ENCODE data around the gene CD151. TPM values are rescaled to one million over a fixed set of nuclear protein-coding genes. Genes with fewer than 3 reads are reported as not detected.

CD151 gene
- polyA plus RNA-seq, 1 of the 3 experiments (the other 2 are of a cell fraction) = 922 TPM

DNA sequence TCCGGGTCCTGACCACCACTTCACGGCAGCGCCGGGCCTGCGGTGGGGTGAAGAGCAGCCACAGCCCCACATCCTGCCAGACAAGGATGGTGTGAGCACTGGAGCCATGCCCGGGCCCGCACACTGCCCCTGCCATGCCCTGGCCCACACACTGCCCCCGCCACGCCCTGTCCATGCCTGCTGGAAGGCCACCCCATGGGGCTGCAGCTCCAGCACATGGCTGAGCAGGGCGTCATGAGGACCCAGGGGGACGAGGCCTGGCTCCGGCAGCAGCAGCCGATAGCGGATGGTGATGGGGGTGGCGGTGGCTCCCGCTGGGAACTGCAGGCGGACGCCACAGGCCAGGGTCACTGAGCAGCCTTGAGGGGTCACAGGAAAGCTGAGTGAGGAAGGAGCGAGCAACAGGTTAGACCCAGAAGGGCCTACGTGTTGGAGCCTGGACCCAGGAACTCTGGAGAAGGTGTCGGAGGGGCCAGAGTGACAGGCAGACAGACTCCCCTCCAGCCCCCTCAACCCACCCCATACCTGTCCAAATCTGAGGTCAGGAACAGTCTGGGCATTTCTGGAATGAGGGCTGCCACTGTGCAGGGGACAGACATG is 30.6 kb upstream of the CD151 start:
- H3K4me2 ChIP-seq = no peak overlapping the region
- H2AFZ ChIP-seq (ENCODE audit: low read depth) = no peak overlapping the region
- CTCF ChIA-PET = interaction anchor here (2.9 kb wide), 1 partner anchor 19 kb away, joined by 13 read pairs; no protein-coding TSS in a partner anchor
- peaks cover 14% of the 10 kb centered on the region for H3F3A ChIP-seq (replicated peaks; ENCODE audit: insufficient read depth)
- TF ChIP-seq SMC3 (IDR thresholded peaks at IDR 0.05; ENCODE audit: low read depth, low read length) (no peak), TCF12 (IDR thresholded peaks at IDR 0.05) (no peak), MEF2A (IDR thresholded peaks at IDR 0.05; ENCODE audit: borderline replicate concordance, low read depth) (no peak), EP300 (IDR thresholded peaks at IDR 0.05; ENCODE audit: borderline replicate concordance in 1 of 2, low read depth in 1 of 2, low read length in 1 of 2) (no peak), GATA2 (CRISPR knock-in tag; IDR thresholded peaks at IDR 0.05) (no peak), NRF1 (IDR thresholded peaks at IDR 0.05; ENCODE audit: low read depth, low read length) (no peak), POLR2AphosphoS5 (IDR thresholded peaks at IDR 0.05; ENCODE audit: low read depth, low read length) (no peak), CHD2 (IDR thresholded peaks at IDR 0.05; ENCODE audit: low read length, partially characterized antibody) (no peak)
- TF ChIP-seq, protein P1, sequence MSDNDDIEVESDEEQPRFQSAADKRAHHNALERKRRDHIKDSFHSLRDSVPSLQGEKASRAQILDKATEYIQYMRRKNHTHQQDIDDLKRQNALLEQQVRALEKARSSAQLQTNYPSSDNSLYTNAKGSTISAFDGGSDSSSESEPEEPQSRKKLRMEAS (IDR thresholded peaks at IDR 0.05; ENCODE audit: low read depth) = no peak
- no peak overlapping the region for H3K27ac ChIP-seq (ENCODE audit: low read depth in 2 of 2, low read length in 1 of 2)
- peaks cover 32% of the 10 kb centered on the region; the same call in 1 of the 2 replicates for H3K79me2 ChIP-seq (ENCODE audit: insufficient read depth)
- peaks cover 6 to 18% of the 10 kb centered on the region in 2 experiments; a peak in 2 of 4 replicates for H3K4me1 ChIP-seq (ENCODE audit: control insufficient read depth in 1 of 2, insufficient read depth in 2 of 2, low read depth in 1 of 2, low read length in 1 of 2)
- H3K27me3 ChIP-seq (ENCODE audit: insufficient read depth) = no peaks in the 10 kb centered on the region
- WGBS (ENCODE audit: low lambda C conversion rate) = 97% methylated on average over 12 of the region's 21 CpGs
- H3K36me3 ChIP-seq (replicated peaks in 1 of 2; ENCODE audit: control insufficient read depth in 1 of 2, insufficient read depth in 2 of 2, low read length in 1 of 2) = peaks cover 0 to 38% of the 10 kb centered on the region in 2 experiments
- no peak for DNase-seq
- H3K4me3 ChIP-seq (ENCODE audit: low read depth in 2 of 2, low read length in 1 of 2) = no peak overlapping the region
- H3K9me3 ChIP-seq = no peaks in the 10 kb centered on the region
- POLR2A ChIA-PET = no interaction called here
- no peaks in the 10 kb centered on the region for H3K9me2 ChIP-seq
- no peaks in the 10 kb centered on the region for H4K20me1 ChIP-seq (ENCODE audit: insufficient read depth)
- no peak overlapping the region for H3K9ac ChIP-seq

DNA sequence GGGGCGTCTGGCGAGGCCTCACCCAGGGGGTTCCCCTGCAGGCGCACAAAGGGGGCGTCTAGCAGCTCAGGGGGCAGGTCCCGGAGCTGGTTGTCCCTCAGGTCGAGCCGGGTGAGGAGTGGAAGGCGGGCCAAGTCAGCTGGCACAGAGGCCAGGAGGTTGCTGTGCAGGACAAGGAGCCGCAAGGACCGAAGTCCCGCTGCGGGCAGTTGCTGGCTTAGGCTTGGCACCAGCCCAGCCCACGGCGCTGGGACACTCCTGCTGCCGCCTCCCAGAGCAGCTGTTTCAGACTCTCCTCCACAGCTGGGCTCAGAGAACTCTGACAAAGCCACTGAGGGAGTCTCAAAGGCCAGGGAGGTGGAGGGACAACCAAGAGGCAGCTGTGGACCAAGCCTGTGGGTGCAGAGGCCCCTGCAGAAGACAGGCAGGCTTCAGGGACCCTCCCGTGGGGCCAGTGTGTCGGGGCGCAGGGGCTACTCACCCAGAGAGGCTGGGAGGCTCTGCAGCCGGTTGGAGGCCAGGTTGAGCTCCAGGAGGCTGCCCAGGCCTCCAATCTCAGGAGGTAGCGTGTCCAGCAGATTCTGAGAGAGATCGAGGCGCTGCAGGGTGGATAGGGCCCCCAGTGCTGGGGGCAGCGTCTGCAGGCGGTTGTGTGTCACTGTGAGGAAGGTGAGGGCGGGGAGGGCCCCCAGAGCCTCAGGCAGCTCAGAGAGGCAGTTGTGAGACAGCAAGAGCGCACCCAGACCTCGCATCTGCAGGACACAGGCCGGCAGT is 29.9 kb upstream of the CD151 start:
- 94% methylated on average over 8 of the region's 28 CpGs for WGBS (ENCODE audit: low lambda C conversion rate)
- ChIA-PET CTCF (interaction anchor here (0.8 to 2.9 kb wide), 2 partner anchors 16 to 20 kb away, joined by 4 to 13 read pairs; partner anchors contain the start of gene PNPLA2), POLR2A (interaction anchor here (2.0 kb wide), 1 partner anchor 8 kb away, joined by 8 read pairs; no protein-coding TSS in a partner anchor)
- no peaks in the 10 kb centered on the region for H3K27me3 ChIP-seq (ENCODE audit: insufficient read depth)
- H3K9me3 ChIP-seq = no peaks in the 10 kb centered on the region
- no peak for TF ChIP-seq POLR2AphosphoS5 (IDR thresholded peaks at IDR 0.05; ENCODE audit: low read depth, low read length)
- no peak for DNase-seq
- no peaks in the 10 kb centered on the region for H3K9me2 ChIP-seq
- no peak overlapping the region for H3K4me3 ChIP-seq (ENCODE audit: low read depth in 2 of 2, low read length in 1 of 2)
- H3K4me2 ChIP-seq = peak overlapping the region; percentile 94; the same call in 1 of the 2 replicates
- H3K9ac ChIP-seq = no peak overlapping the region
- H3F3A ChIP-seq (replicated peaks; ENCODE audit: insufficient read depth) = peaks cover 9% of the 10 kb centered on the region
- H4K20me1 ChIP-seq (ENCODE audit: insufficient read depth) = no peaks in the 10 kb centered on the region
- peaks cover 0 to 38% of the 10 kb centered on the region in 2 experiments for H3K36me3 ChIP-seq (replicated peaks in 1 of 2; ENCODE audit: control insufficient read depth in 1 of 2, insufficient read depth in 2 of 2, low read length in 1 of 2)
- no peak overlapping the region for H2AFZ ChIP-seq (ENCODE audit: low read depth)
- no peak overlapping the region for H3K27ac ChIP-seq (ENCODE audit: low read depth in 2 of 2, low read length in 1 of 2)
- peaks cover 40% of the 10 kb centered on the region for H3K79me2 ChIP-seq (ENCODE audit: insufficient read depth)
- peaks cover 6 to 18% of the 10 kb centered on the region in 2 experiments; a peak in 2 of 4 replicates for H3K4me1 ChIP-seq (ENCODE audit: control insufficient read depth in 1 of 2, insufficient read depth in 2 of 2, low read depth in 1 of 2, low read length in 1 of 2)

DNA sequence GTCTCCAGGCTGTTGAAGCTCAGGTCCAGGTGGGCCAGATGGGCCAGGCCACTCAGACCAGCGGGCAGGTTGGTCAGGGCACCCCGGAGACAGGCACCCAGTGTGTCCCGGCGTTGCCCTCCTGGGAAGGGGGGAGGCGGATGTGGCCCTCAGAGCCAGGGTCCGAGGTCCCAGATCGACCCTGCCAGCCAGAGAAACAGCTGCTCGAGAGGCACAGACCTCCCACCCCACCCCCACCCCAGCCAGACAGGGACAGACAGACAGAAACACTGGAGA is 29.3 kb upstream of the CD151 start:
- peaks cover 45% of the 10 kb centered on the region for H3K79me2 ChIP-seq (ENCODE audit: insufficient read depth)
- H4K20me1 ChIP-seq (ENCODE audit: insufficient read depth) = no peaks in the 10 kb centered on the region
- DNase-seq = no peak
- ChIA-PET CTCF (interaction anchor here (0.8 to 2.9 kb wide), 2 partner anchors 16 to 20 kb away, joined by 4 to 13 read pairs; partner anchors contain the start of gene PNPLA2), POLR2A (interaction anchor here (1.6 to 2.0 kb wide), 2 partner anchors 9 to 15 kb away, joined by 7 to 8 read pairs; partner anchors contain the start of gene PNPLA2)
- H3K9me3 ChIP-seq = no peaks in the 10 kb centered on the region
- peaks cover 12 to 16% of the 10 kb centered on the region in 2 experiments; a peak in 2 of 4 replicates for H3K4me1 ChIP-seq (ENCODE audit: control insufficient read depth in 1 of 2, insufficient read depth in 2 of 2, low read depth in 1 of 2, low read length in 1 of 2)
- H3F3A ChIP-seq (replicated peaks; ENCODE audit: insufficient read depth) = peaks cover 12% of the 10 kb centered on the region
- no peaks in the 10 kb centered on the region for H3K9me2 ChIP-seq
- H3K9ac ChIP-seq = no peak overlapping the region
- WGBS (ENCODE audit: low lambda C conversion rate) = no CpG with 5 or more reads among the region's 8 CpGs
- H3K4me3 ChIP-seq (ENCODE audit: low read depth in 2 of 2, low read length in 1 of 2) = peak overlapping the region in 1 of 2 experiments; percentile 62; a peak in 2 of 4 replicates
- no peaks in the 10 kb centered on the region for H3K27me3 ChIP-seq (ENCODE audit: insufficient read depth)
- peak overlapping the region; percentile 94 for H3K4me2 ChIP-seq
- H2AFZ ChIP-seq (ENCODE audit: low read depth) = no peak overlapping the region
- H3K36me3 ChIP-seq (replicated peaks in 1 of 2; ENCODE audit: control insufficient read depth in 1 of 2, insufficient read depth in 2 of 2, low read length in 1 of 2) = peaks cover 0 to 38% of the 10 kb centered on the region in 2 experiments
- no peak overlapping the region for H3K27ac ChIP-seq (ENCODE audit: low read depth in 2 of 2, low read length in 1 of 2)
- TF ChIP-seq YY1 (IDR thresholded peaks at IDR 0.05; ENCODE audit: low read depth) (no peak), FOSL2 (IDR thresholded peaks at IDR 0.05; ENCODE audit: borderline replicate concordance, low read depth) (no peak), GATA2 (CRISPR knock-in tag; IDR thresholded peaks at IDR 0.05) (no peak), RAD21 (IDR thresholded peaks at IDR 0.05; ENCODE audit: low read length) (no peak), SMC3 (IDR thresholded peaks at IDR 0.05; ENCODE audit: low read depth, low read length) (no peak), ELF1 (IDR thresholded peaks at IDR 0.05) (no peak), MXI1 (IDR thresholded peaks at IDR 0.05; ENCODE audit: low read depth, low read length) (no peak), NRF1 (IDR thresholded peaks at IDR 0.05; ENCODE audit: low read depth, low read length) (no peak), SIN3A (IDR thresholded peaks at IDR 0.05; ENCODE audit: borderline replicate concordance, low read depth, low read length) (no peak), RCOR1 (IDR thresholded peaks at IDR 0.05; ENCODE audit: low read length) (no peak)
- TF ChIP-seq, protein P2, sequence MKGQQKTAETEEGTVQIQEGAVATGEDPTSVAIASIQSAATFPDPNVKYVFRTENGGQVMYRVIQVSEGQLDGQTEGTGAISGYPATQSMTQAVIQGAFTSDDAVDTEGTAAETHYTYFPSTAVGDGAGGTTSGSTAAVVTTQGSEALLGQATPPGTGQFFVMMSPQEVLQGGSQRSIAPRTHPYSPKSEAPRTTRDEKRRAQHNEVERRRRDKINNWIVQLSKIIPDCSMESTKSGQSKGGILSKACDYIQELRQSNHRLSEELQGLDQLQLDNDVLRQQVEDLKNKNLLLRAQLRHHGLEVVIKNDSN (IDR thresholded peaks at IDR 0.05; ENCODE audit: borderline replicate concordance, low read depth) = no peak
- TF ChIP-seq, protein P3, sequence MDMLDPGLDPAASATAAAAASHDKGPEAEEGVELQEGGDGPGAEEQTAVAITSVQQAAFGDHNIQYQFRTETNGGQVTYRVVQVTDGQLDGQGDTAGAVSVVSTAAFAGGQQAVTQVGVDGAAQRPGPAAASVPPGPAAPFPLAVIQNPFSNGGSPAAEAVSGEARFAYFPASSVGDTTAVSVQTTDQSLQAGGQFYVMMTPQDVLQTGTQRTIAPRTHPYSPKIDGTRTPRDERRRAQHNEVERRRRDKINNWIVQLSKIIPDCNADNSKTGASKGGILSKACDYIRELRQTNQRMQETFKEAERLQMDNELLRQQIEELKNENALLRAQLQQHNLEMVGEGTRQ (IDR thresholded peaks at IDR 0.05; ENCODE audit: borderline replicate concordance, low read depth, low read length) = no peak
- TF ChIP-seq, protein P1 (IDR thresholded peaks at IDR 0.05; ENCODE audit: low read depth) = no peak

All from SK-N-SH (cell line).